Stomach (tissue), 9 donors: ENCODE results near the gene COL25A1. TPM values are rescaled to one million over a fixed set of nuclear protein-coding genes. Genes with fewer than 3 reads are reported as not detected.

ENCODE experiments used
- DNase-seq, 2 donors: peaks; one replicate each; pipeline versions ENCODE4 v3.0.0 to v3.0.0-alpha.2; 2013 to 2019
- H3K27ac ChIP-seq, 5 donors: fragments of 200-600 bp in 4 of 5; sonication (generic) in 4 of 5; one replicate each; pipeline ENCODE4 v1.5.1; 2013 to 2019; ENCODE audit warnings: mild to moderate bottlenecking in 1 of 5, moderate library complexity in 1 of 5
- H3K27me3 ChIP-seq, 3 donors: fragments of 200-600 bp; sonication (generic); one replicate each; pipeline ENCODE4 v1.5.1; 2017 to 2019; ENCODE audit warnings: mixed run types in 1 of 3
- H3K36me3 ChIP-seq, 4 donors: fragments of 200-600 bp; sonication (generic); 1 replicate in 3 of 4; 2 replicates in 1 of 4; pipeline ENCODE4 v1.5.1; 2016 to 2019
- H3K4me1 ChIP-seq, 4 donors: fragments of 200-600 bp; sonication (generic); one replicate each; pipeline ENCODE4 v1.5.1; 2016 to 2019
- H3K4me3 ChIP-seq, 4 donors: fragments of 200-600 bp; sonication (generic) in 3 of 4; one replicate each; pipeline ENCODE4 v1.5.1; 2016 to 2019; ENCODE audit warnings: mild to moderate bottlenecking in 1 of 4
- H3K9me3 ChIP-seq, 4 donors: fragments of 200-600 bp; sonication (generic); one replicate each; pipeline ENCODE4 v1.5.1; 2016 to 2019
- EP300 ChIP-seq: sonication (generic); formaldehyde crosslinking; IDR thresholded peaks from one replicate; pipeline ENCODE4 v1.6.1; 2017; ENCODE audit warnings: antibody characterized with exemption
- POLR2A ChIP-seq, 4 donors: fragments of 450-650 bp; IDR thresholded peaks; one replicate each; pipeline ENCODE4 v1.6.1; 2016; ENCODE audit warnings: antibody characterized with exemption in 4 of 4, control low read depth in 2 of 4, mild to moderate bottlenecking in 1 of 4, moderate library complexity in 1 of 4
- POLR2AphosphoS5 ChIP-seq, 3 donors: sonication (generic); formaldehyde crosslinking; IDR thresholded peaks; one replicate each; pipeline ENCODE4 v1.6.1; 2016; ENCODE audit warnings: antibody characterized with exemption in 3 of 3
- WGBS, 5 donors: extraction: QIAGEN DNeasy Blood & Tissue Kit in 3 of 5; methylation state at CpG; one replicate each; pipeline versions ENCODE4 v1.1.5 to v1.1.7; 2013 to 2018; 5-methylcytosine and 5-hydroxymethylcytosine counted together
- intact Hi-C: fragments of 100-400 bp; cut with DNase I; formaldehyde crosslinking; loops from one replicate; pipeline ENCODE4 v1.15.1; 2023; ENCODE audit warnings: low total_unique reads
- polyA plus RNA-seq, 3 donors: library from polyadenylated mRNA; stranded (reverse); fragments of 200-250 nt; gene quantifications; one replicate each; pipeline ENCODE4 v1.2.3, GENCODE V29; 2013
- total RNA-seq, 5 donors: library from RNA; depleted of rRNA; stranded (reverse); fragments of >200 nt; gene quantifications; one replicate each; pipeline versions ENCODE4 v1.1.0 to v1.2.3, GENCODE V29; 2014 to 2016
- TF ChIP-seq, protein P1 (sequence below), 7 experiments: fragments of 450-650 bp in 4 of 7; fragments of 200-600 bp in 3 of 7; sonication (generic) in 3 of 7; IDR thresholded peaks; one replicate each; pipeline ENCODE4 v1.5.1; 2016 to 2019; ENCODE audit warnings: antibody characterized with exemption in 7 of 7, control low read depth in 2 of 7, mild to moderate bottlenecking in 1 of 7
- donor health status: healthy with polysubstance abuse.
- donor health status: Bipolar disorder and iron deficiency.
- donor health status: healthy.

Gene COL25A1
- total and polyA plus RNA-seq, 8 donors: 0.10 to 4.1 (median 1.5) TPM; not detected in 5

DNA sequence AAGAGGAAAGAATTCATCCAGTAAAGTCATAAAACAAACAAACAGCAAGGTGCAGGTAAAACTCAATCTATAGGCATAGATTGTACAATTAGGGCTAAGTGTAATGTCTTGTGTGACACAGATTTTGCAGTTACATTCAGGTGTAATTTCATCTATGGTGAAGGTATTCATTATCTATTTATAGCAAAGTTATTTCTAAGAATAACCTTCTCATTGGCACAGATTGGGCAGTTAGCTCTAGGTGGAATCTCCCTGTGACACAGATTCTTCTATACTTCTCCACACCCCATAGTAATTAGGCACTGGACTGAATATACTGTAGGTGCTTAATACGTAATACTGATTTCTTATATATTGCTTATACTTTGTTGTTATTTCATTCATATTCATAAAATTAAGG, 66.8 kb downstream of the COL25A1 start:
- no peaks in the 10 kb centered on the region for H3K36me3 ChIP-seq
- H3K27me3 ChIP-seq: no peaks in the 10 kb centered on the region
- H3K4me3 ChIP-seq: no peak overlapping the region
- H3K4me1 ChIP-seq: no peaks in the 10 kb centered on the region
- H3K27ac ChIP-seq: no peak overlapping the region
- intact Hi-C loops: no loop called here
- no peak for DNase-seq
- WGBS, 5 donors: 89 to 100% (median 99%) methylated on average over 1 of the region's 1 CpG
- TF ChIP-seq POLR2A (IDR thresholded peaks at IDR 0.05): no peak
- no peak for TF ChIP-seq EP300
- no peak for TF ChIP-seq POLR2AphosphoS5 (IDR thresholded peaks at IDR 0.05)
- TF ChIP-seq, protein P1, sequence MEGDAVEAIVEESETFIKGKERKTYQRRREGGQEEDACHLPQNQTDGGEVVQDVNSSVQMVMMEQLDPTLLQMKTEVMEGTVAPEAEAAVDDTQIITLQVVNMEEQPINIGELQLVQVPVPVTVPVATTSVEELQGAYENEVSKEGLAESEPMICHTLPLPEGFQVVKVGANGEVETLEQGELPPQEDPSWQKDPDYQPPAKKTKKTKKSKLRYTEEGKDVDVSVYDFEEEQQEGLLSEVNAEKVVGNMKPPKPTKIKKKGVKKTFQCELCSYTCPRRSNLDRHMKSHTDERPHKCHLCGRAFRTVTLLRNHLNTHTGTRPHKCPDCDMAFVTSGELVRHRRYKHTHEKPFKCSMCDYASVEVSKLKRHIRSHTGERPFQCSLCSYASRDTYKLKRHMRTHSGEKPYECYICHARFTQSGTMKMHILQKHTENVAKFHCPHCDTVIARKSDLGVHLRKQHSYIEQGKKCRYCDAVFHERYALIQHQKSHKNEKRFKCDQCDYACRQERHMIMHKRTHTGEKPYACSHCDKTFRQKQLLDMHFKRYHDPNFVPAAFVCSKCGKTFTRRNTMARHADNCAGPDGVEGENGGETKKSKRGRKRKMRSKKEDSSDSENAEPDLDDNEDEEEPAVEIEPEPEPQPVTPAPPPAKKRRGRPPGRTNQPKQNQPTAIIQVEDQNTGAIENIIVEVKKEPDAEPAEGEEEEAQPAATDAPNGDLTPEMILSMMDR (IDR thresholded peaks at IDR 0.05): no peak
- H3K9me3 ChIP-seq: peaks cover 0 to 5% (median 0%) of the 10 kb centered on the region in 4 donors

DNA sequence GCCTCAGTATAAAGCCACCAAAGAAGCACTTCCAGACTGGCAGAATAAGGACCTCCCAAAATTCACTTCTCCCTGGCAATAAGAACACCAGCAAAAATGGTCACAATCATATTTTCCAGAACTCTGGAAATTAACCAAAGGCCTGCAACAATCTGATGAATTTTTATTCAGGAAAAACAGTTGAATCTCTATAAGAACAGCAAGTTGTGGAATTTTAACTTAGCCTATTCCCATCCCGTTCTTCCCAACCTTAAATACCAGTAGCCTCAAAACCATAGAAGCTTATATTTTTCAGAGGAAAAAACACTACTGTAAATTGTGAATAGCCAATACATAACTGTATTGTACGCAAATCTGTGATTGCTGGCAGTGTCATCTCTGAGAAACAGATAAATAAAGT, 67.9 kb downstream of the COL25A1 start:
- intact Hi-C loops: no loop called here
- TF ChIP-seq POLR2A (IDR thresholded peaks at IDR 0.05): no peak
- TF ChIP-seq, protein P1 (IDR thresholded peaks at IDR 0.05): no peak
- TF ChIP-seq POLR2AphosphoS5 (IDR thresholded peaks at IDR 0.05): no peak
- no peak for TF ChIP-seq EP300
- Histone ChIP-seq H3K36me3 (no peaks in the 10 kb centered on the region), H3K4me3 (no peak overlapping the region), H3K4me1 (no peaks in the 10 kb centered on the region), H3K9me3 (peaks cover 0 to 5% (median 0%) of the 10 kb centered on the region in 4 donors), H3K27ac (no peak overlapping the region), H3K27me3 (no peaks in the 10 kb centered on the region)
- 84 to 96% (median 92%) methylated on average over 2 of the region's 2 CpGs for WGBS, 5 donors
- DNase-seq: no peak

DNA sequence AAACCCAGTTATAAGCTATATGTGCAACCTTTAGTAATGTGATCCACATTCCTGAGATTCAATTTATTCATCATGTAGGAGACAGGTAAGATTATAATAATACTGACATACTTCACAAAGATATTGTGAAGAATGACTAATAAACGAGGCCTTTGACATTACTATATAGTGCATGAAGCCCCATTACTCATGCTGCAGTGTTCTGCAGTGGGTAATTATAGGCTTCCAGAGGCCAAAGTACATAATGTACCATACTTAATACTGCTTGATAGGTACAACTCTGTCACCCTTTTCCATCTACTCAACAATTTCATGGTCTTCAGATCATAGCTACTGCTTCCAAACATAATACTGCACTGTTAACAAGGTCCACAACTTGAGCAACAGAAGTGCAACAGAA, 68.9 kb downstream of the COL25A1 start:
- H3K4me3 ChIP-seq: no peak overlapping the region
- no peak for DNase-seq
- H3K27me3 ChIP-seq: no peaks in the 10 kb centered on the region
- H3K9me3 ChIP-seq: peaks cover 0 to 5% (median 0%) of the 10 kb centered on the region in 4 donors
- WGBS, 5 donors: 57 to 77% (median 70%) methylated on average over 1 of the region's 1 CpG
- no peak overlapping the region for H3K27ac ChIP-seq
- no peaks in the 10 kb centered on the region for H3K36me3 ChIP-seq
- TF ChIP-seq POLR2A (IDR thresholded peaks at IDR 0.05) (no peak), POLR2AphosphoS5 (IDR thresholded peaks at IDR 0.05) (no peak), EP300 (no peak)
- TF ChIP-seq, protein P1 (IDR thresholded peaks at IDR 0.05): no peak
- intact Hi-C loops: no loop called here
- no peaks in the 10 kb centered on the region for H3K4me1 ChIP-seq

DNA sequence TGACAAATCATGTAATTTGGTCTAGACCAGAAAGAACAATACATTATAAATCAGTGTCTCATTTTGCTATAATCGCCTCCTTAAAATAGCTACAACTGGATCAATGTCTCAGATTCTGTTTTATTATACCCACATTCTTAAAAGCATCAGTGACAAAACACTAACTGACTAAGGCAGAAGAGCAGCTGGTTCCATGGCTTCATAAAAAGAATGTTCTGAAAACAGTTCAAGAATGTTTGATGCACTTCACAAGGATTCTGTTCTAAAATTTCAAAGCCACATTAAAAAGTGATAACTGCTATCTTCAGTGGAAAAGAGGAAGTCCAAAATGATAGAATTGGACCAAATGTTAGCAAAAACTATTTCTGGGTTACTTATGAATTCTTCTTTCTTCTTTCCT, 69.8 kb downstream of the COL25A1 start:
- TF ChIP-seq EP300 (no peak), POLR2AphosphoS5 (IDR thresholded peaks at IDR 0.05) (no peak), POLR2A (IDR thresholded peaks at IDR 0.05) (no peak)
- TF ChIP-seq, protein P1 (IDR thresholded peaks at IDR 0.05): no peak
- Histone ChIP-seq H3K27ac (no peak overlapping the region), H3K4me3 (no peak overlapping the region), H3K36me3 (no peaks in the 10 kb centered on the region), H3K4me1 (no peaks in the 10 kb centered on the region), H3K9me3 (peaks cover 0 to 5% (median 0%) of the 10 kb centered on the region in 4 donors), H3K27me3 (no peaks in the 10 kb centered on the region)
- 81 to 94% (median 84%) methylated on average over 1 of the region's 1 CpG for WGBS, 5 donors
- DNase-seq: no peak
- intact Hi-C loops: no loop called here
